Sigmoid colon (tissue), 4 donors: ENCODE data around the gene TBC1D8B.

Experiments
- POLR2AphosphoS5 ChIP-seq, 4 donors: sonication (generic); formaldehyde crosslinking; IDR thresholded peaks; one replicate each; pipeline ENCODE4 v1.6.1; 2017; ENCODE audit warnings: antibody characterized with exemption in 4 of 4
- TF ChIP-seq, protein P1 (sequence below), 4 experiments: fragments of 450-650 bp in 3 of 4; fragments of 200-600 bp in 1 of 4; IDR thresholded peaks; one replicate each; pipeline ENCODE4 v1.5.1; 2016 to 2019; ENCODE audit warnings: antibody characterized with exemption in 4 of 4, mild to moderate bottlenecking in 3 of 4, moderate library complexity in 2 of 4

DNA sequence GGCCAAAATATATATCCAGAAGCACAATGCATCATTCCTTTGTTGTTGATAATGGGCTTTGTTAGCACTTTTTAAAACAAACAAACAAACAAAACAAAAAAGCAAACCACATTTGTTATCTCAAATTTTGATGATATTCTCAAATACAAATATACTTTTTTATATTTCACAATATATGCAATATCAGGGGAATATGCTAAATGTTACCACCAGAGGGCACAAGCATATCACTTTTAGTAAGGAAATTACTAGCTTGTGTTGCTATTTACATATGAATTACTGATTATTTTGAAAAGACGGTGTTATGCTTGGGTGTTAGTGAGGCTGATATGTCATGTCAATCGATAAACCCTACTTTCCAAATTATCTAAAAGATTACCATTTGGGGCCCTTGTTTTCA lies 71.6 kb downstream of the TBC1D8B start:
- TF ChIP-seq POLR2AphosphoS5 (IDR thresholded peaks at IDR 0.05): no peak
- TF ChIP-seq, protein P1, sequence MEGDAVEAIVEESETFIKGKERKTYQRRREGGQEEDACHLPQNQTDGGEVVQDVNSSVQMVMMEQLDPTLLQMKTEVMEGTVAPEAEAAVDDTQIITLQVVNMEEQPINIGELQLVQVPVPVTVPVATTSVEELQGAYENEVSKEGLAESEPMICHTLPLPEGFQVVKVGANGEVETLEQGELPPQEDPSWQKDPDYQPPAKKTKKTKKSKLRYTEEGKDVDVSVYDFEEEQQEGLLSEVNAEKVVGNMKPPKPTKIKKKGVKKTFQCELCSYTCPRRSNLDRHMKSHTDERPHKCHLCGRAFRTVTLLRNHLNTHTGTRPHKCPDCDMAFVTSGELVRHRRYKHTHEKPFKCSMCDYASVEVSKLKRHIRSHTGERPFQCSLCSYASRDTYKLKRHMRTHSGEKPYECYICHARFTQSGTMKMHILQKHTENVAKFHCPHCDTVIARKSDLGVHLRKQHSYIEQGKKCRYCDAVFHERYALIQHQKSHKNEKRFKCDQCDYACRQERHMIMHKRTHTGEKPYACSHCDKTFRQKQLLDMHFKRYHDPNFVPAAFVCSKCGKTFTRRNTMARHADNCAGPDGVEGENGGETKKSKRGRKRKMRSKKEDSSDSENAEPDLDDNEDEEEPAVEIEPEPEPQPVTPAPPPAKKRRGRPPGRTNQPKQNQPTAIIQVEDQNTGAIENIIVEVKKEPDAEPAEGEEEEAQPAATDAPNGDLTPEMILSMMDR (IDR thresholded peaks at IDR 0.05): no peak
